SH-SY5Y (cell line): ENCODE measurements around the gene PDGFRB.

Experiments used
- GATA2 ChIP-seq: IDR thresholded peaks from 2 replicates; pipeline ENCODE4 v1.6.1; 2011; ENCODE audit warnings: mild to moderate bottlenecking, low read depth, low read length
- GATA3 ChIP-seq: IDR thresholded peaks from 2 replicates; pipeline ENCODE4 v1.6.1; 2011; ENCODE audit warnings: low read depth, mild to moderate bottlenecking, low read length, moderate library complexity

The PDGFRB gene

GRCh38 chr5:150126921-150127265, 28.8 kb downstream of the PDGFRB start:
- TF ChIP-seq GATA2, result no peak
- TF ChIP-seq GATA3, result no peak

- TF ChIP-seq GATA3, result no peak
- no peak for TF ChIP-seq GATA2
These were observed 29.3 kb downstream of the PDGFRB start for GRCh38 chr5:150126199-150126920.

- no peak for TF ChIP-seq GATA3
- no peak for TF ChIP-seq GATA2
These were observed 30.3 kb downstream of the PDGFRB start for GRCh38 chr5:150125334-150125733.

GRCh38 chr5:150124596-150124995, 31.0 kb downstream of the PDGFRB start:
- TF ChIP-seq GATA2 (no peak), GATA3 (no peak)

- no peak for TF ChIP-seq GATA3
- no peak for TF ChIP-seq GATA2
These were observed 31.5 kb downstream of the PDGFRB start for GRCh38 chr5:150124111-150124557.

- TF ChIP-seq GATA2 (no peak), GATA3 (no peak)
These were observed 32.1 kb downstream of the PDGFRB start for GRCh38 chr5:150123542-150123941.

GRCh38 chr5:150122536-150123481, 32.8 kb downstream of the PDGFRB start:
- no peak for TF ChIP-seq GATA2
- no peak for TF ChIP-seq GATA3

- TF ChIP-seq GATA3 (no peak), GATA2 (no peak)
These were observed 33.5 kb downstream of the PDGFRB start for GRCh38 chr5:150122158-150122510.

- no peak for TF ChIP-seq GATA2
- TF ChIP-seq GATA3, result no peak
These were observed 34.0 kb downstream of the PDGFRB start for GRCh38 chr5:150121448-150122157.

- TF ChIP-seq GATA3 (no peak), GATA2 (no peak)
These were observed 34.8 kb downstream of the PDGFRB start for GRCh38 chr5:150120617-150121447.

GRCh38 chr5:150120062-150120441, 35.6 kb downstream of the PDGFRB start:
- TF ChIP-seq GATA3 (no peak), GATA2 (no peak)

GRCh38 chr5:150119421-150120061, 36.1 kb downstream of the PDGFRB start:
- TF ChIP-seq GATA2, result no peak
- TF ChIP-seq GATA3, result no peak

GRCh38 chr5:150118561-150119229, 37.0 kb downstream of the PDGFRB start:
- TF ChIP-seq GATA2 (no peak), GATA3 (no peak)
